COR-L47 (cell line): Measurements from ENCODE around the gene TMEM9B.
A peak's percentile ranks its signal among the peaks of the same experiment; 100 is the strongest.
"Not testable (repeated sequence)": the region's sequence is repeated elsewhere in the genome, so short reads cannot be mapped to it uniquely, and the experiment has no call there.

Experiments used
- DNase-seq: peaks from one replicate; lab custom pipeline; 2025; lab: John Stamatoyannopoulos, UW

Gene TMEM9B

GRCh38 chr11:8971924-8972316 is 7.7 kb upstream of the TMEM9B start:
- DNase-seq: no peak

GRCh38 chr11:8971196-8971923 is 7.1 kb upstream of the TMEM9B start:
- no peak for DNase-seq

GRCh38 chr11:8967184-8967583 is 2.9 kb upstream of the TMEM9B start:
- no peak for DNase-seq

GRCh38 chr11:8963569-8964323 is 496 bp downstream of the TMEM9B start:
- DNase-seq: peak; percentile 80

GRCh38 chr11:8962841-8963240 is 1.4 kb downstream of the TMEM9B start:
- DNase-seq: no peak

- DNase-seq: no peak
Measured at GRCh38 chr11:8961401-8961800, 2.8 kb downstream of the TMEM9B start.

- DNase-seq: peak; percentile 57
Measured at GRCh38 chr11:8959546-8960166, 4.6 kb downstream of the TMEM9B start.

GRCh38 chr11:8956860-8957259 is 7.4 kb downstream of the TMEM9B start:
- no peak for DNase-seq

GRCh38 chr11:8948886-8949285 is 15.4 kb downstream of the TMEM9B start:
- no peak for DNase-seq

GRCh38 chr11:8947230-8947943 is 16.9 kb downstream of the TMEM9B start:
- DNase-seq: no peak

- no peak for DNase-seq
Measured at GRCh38 chr11:8942518-8943066, 21.6 kb downstream of the TMEM9B start, which contains the start of gene ASCL3. Gene ASCL3, minus strand, starts transcription at chr11:8943016. Its CDS starts 4,855 bp downstream, at chr11:8938161.

- no peak for DNase-seq
Measured at GRCh38 chr11:8941341-8942103, 22.7 kb downstream of the TMEM9B start.

- no peak for DNase-seq
Measured at GRCh38 chr11:8937659-8938058, 26.6 kb downstream of the TMEM9B start.

- no peak for DNase-seq
Measured at GRCh38 chr11:8937159-8937558, 27.1 kb downstream of the TMEM9B start.

- not testable (repeated sequence) for DNase-seq
Measured at GRCh38 chr11:8935789-8936188, 28.5 kb downstream of the TMEM9B start.

- no peak for DNase-seq
Measured at GRCh38 chr11:8934742-8935488, 29.3 kb downstream of the TMEM9B start.

GRCh38 chr11:8933931-8934330 is 30.3 kb downstream of the TMEM9B start:
- no peak for DNase-seq

GRCh38 chr11:8932564-8933180 is 31.6 kb downstream of the TMEM9B start, which contains the start of gene C11orf16:
Gene C11orf16, minus strand, starts transcription at chr11:8932947. Its CDS starts 639 bp downstream, at chr11:8932308.
- DNase-seq: peak; percentile 14

GRCh38 chr11:8930456-8931175 is 33.6 kb downstream of the TMEM9B start:
- no peak for DNase-seq
